H1 (cell line): ENCODE data around the gene CD300LG. TPM values are rescaled to one million over a fixed set of nuclear protein-coding genes. Genes with fewer than 3 reads are reported as not detected.

ENCODE experiments used
- CTCF ChIA-PET: fragments of 300-600 bp; sonication (Branson Sonifier 250); formaldehyde crosslinking; loops from one replicate; lab custom pipeline; 2021; ENCODE audit not compliant: partially characterized antibody; lab: Charles Lee
- POLR2A ChIA-PET: fragments of 300-600 bp; sonication (Branson Sonifier 250); formaldehyde crosslinking; loops from one replicate; lab custom pipeline; 2021; ENCODE audit warnings: inconsistent platforms; ENCODE audit not compliant: partially characterized antibody; lab: Charles Lee
- DNase-seq, 2 experiments: peaks; one replicate each; pipeline versions ENCODE4 v3.0.0 to v3.0.0-alpha.2; 2010 to 2022; ENCODE audit warnings: low spot score in 2 of 2, low read depth in 1 of 2, mixed read lengths in 1 of 2
- FAIRE-seq: peaks from 2 replicates; lab custom pipeline; 2011; peaks lifted over from hg19 to GRCh38; lab: Jason Lieb, UNC
- H2AFZ ChIP-seq: 2 replicates; pipeline ENCODE4 v1.8.1; 2012; ENCODE audit warnings: low read length, inconsistent platforms
- H2AK5ac ChIP-seq: 2 replicates; pipeline ENCODE4 v1.6.1; 2013; ENCODE audit warnings: low read depth, low read length
- H2BK120ac ChIP-seq: replicated peaks from 2 replicates; pipeline ENCODE3; 2013; ENCODE audit warnings: low read depth, low read length, inconsistent platforms
- H2BK12ac ChIP-seq: 2 replicates; pipeline ENCODE4 v1.6.1; 2013; ENCODE audit warnings: low read depth, low read length
- H2BK15ac ChIP-seq: 2 replicates; pipeline ENCODE4 v1.6.1; 2013; ENCODE audit warnings: low read length
- H2BK20ac ChIP-seq: 2 replicates; pipeline ENCODE4 v1.6.1; 2013; ENCODE audit warnings: low read length
- H2BK5ac ChIP-seq: 2 replicates; pipeline ENCODE4 v1.6.1; 2013; ENCODE audit warnings: low read depth, low read length
- H3K14ac ChIP-seq: 2 replicates; pipeline ENCODE4 v1.6.1; 2013; ENCODE audit warnings: inconsistent platforms; ENCODE audit not compliant: insufficient read length
- H3K18ac ChIP-seq: 2 replicates; pipeline ENCODE4 v1.6.1; 2013; ENCODE audit warnings: low read length; ENCODE audit errors: extremely low read depth
- H3K23ac ChIP-seq: 2 replicates; pipeline ENCODE4 v1.6.1; 2013; ENCODE audit warnings: inconsistent platforms; ENCODE audit not compliant: insufficient read length
- H3K23me2 ChIP-seq: 2 replicates; pipeline ENCODE4 v1.6.1; 2013; ENCODE audit warnings: low read depth, low read length
- H3K27ac ChIP-seq: 2 replicates; pipeline ENCODE4 v1.6.1; 2011; ENCODE audit warnings: low read depth, low read length, inconsistent platforms
- H3K27me3 ChIP-seq, 4 experiments: replicated peaks in 1 of 4; 1 replicate in 1 of 4; 2 replicates in 3 of 4; pipeline versions ENCODE4 v1.6.1 to v1.8.1; 2011 to 2013; ENCODE audit warnings: low read length in 3 of 4, mild to moderate bottlenecking in 3 of 4, inconsistent platforms in 2 of 4, mixed read lengths in 2 of 4, moderate library complexity in 1 of 4; ENCODE audit not compliant: control insufficient read depth in 3 of 4, insufficient read depth in 3 of 4; ENCODE audit errors: extremely low read depth in 1 of 4
- H3K36me3 ChIP-seq, 4 experiments: 2 replicates each; pipeline versions ENCODE4 v1.6.1 to v1.8.1; 2011 to 2013; ENCODE audit warnings: mild to moderate bottlenecking in 4 of 4, low read length in 3 of 4, moderate library complexity in 2 of 4, control low read depth in 1 of 4, inconsistent platforms in 1 of 4; ENCODE audit not compliant: insufficient read depth in 4 of 4, control insufficient read depth in 2 of 4
- H3K4ac ChIP-seq: replicated peaks from 2 replicates; pipeline ENCODE3; 2013; ENCODE audit warnings: low read length, low read depth, mixed read lengths, inconsistent platforms; ENCODE audit not compliant: insufficient read length
- H3K4me1 ChIP-seq, 4 experiments: replicated peaks in 1 of 4; 1 replicate in 1 of 4; 2 replicates in 3 of 4; pipeline versions ENCODE4 v1.6.1 to v1.8.1; 2011 to 2013; ENCODE audit warnings: low read length in 3 of 4, inconsistent platforms in 2 of 4, mixed read lengths in 1 of 4; ENCODE audit not compliant: insufficient read depth in 4 of 4, control insufficient read depth in 3 of 4
- H3K4me2 ChIP-seq, 2 experiments: 2 replicates each; pipeline versions ENCODE4 v1.6.1 to v1.8.1; 2011 to 2013; ENCODE audit warnings: low read depth in 2 of 2, low read length in 2 of 2, control low read depth in 1 of 2, inconsistent platforms in 1 of 2, mild to moderate bottlenecking in 1 of 2; ENCODE audit not compliant: insufficient read depth in 1 of 2
- H3K4me3 ChIP-seq, 4 experiments: fragments of 200-600, 300-600 bp in 1 of 4; sonication (generic), shearing (Covaris generic), sonication (Bioruptor Twin) in 1 of 4; 2 replicates each; pipeline versions ENCODE4 v1.5.1 to v1.8.1; 2011 to 2016; ENCODE audit warnings: low read length in 4 of 4, low read depth in 3 of 4, control low read depth in 2 of 4, inconsistent platforms in 2 of 4, mild to moderate bottlenecking in 2 of 4, mixed read lengths in 1 of 4, moderate library complexity in 1 of 4; ENCODE audit not compliant: insufficient read depth in 2 of 4; ENCODE audit errors: extremely low read depth in 1 of 4
- H3K56ac ChIP-seq: replicated peaks from 2 replicates; pipeline ENCODE3; 2013; ENCODE audit warnings: low read depth, mild to moderate bottlenecking, mixed read lengths, low read length, inconsistent platforms; ENCODE audit not compliant: insufficient read length
- H3K79me1 ChIP-seq: 2 replicates; pipeline ENCODE4 v1.6.1; 2013; ENCODE audit warnings: low read depth, low read length, control low read depth
- H3K79me2 ChIP-seq, 2 experiments: 2 replicates each; pipeline versions ENCODE4 v1.6.1 to v1.8.1; 2012 to 2013; ENCODE audit warnings: low read length in 2 of 2, mild to moderate bottlenecking in 2 of 2, inconsistent platforms in 1 of 2; ENCODE audit not compliant: insufficient read depth in 2 of 2, control insufficient read depth in 1 of 2
- H3K9ac ChIP-seq, 4 experiments: replicated peaks in 1 of 4; 1 replicate in 1 of 4; 2 replicates in 3 of 4; pipeline versions ENCODE4 v1.6.1 to v1.8.1; 2011 to 2013; ENCODE audit warnings: low read depth in 3 of 4, low read length in 3 of 4, control low read depth in 2 of 4, mild to moderate bottlenecking in 2 of 4, moderate library complexity in 2 of 4, inconsistent platforms in 1 of 4; ENCODE audit errors: extremely low read depth in 1 of 4
- H3K9me3 ChIP-seq, 2 experiments: 2 replicates each; pipeline versions ENCODE4 v1.6.1 to v1.8.1; 2012 to 2013; ENCODE audit warnings: mild to moderate bottlenecking in 2 of 2, moderate library complexity in 2 of 2, control low read depth in 1 of 2, inconsistent platforms in 1 of 2, low read depth in 1 of 2, low read length in 1 of 2, mixed read lengths in 1 of 2; ENCODE audit not compliant: insufficient read depth in 2 of 2
- H4K20me1 ChIP-seq, 2 experiments: replicated peaks in 1 of 2; 2 replicates each; pipeline versions ENCODE3 to v1.8.1; 2011 to 2013; ENCODE audit warnings: inconsistent platforms in 2 of 2, low read length in 2 of 2, mild to moderate bottlenecking in 1 of 2; ENCODE audit not compliant: insufficient read depth in 2 of 2, control insufficient read depth in 1 of 2
- H4K5ac ChIP-seq: 2 replicates; pipeline ENCODE4 v1.6.1; 2013; ENCODE audit warnings: low read length, low read depth, mixed read lengths, inconsistent platforms; ENCODE audit not compliant: insufficient read length
- H4K8ac ChIP-seq: 2 replicates; pipeline ENCODE4 v1.8.0; 2013; ENCODE audit warnings: mild to moderate bottlenecking, moderate library complexity, low read length, inconsistent platforms; ENCODE audit not compliant: insufficient read depth; ENCODE audit errors: extremely low read depth
- H4K91ac ChIP-seq: replicated peaks from 2 replicates; pipeline ENCODE3; 2013; ENCODE audit warnings: low read length, mixed read lengths, inconsistent platforms; ENCODE audit not compliant: insufficient read length
- BACH1 ChIP-seq: IDR thresholded peaks from 2 replicates; pipeline ENCODE4 v1.6.1; 2012; ENCODE audit warnings: low read length, improper control_type of control experiment
- CEBPB ChIP-seq: IDR thresholded peaks from 2 replicates; pipeline ENCODE4 v1.6.1; 2012; ENCODE audit warnings: low read depth, low read length
- EGR1 ChIP-seq: IDR thresholded peaks from 2 replicates; pipeline ENCODE4 v1.6.1; 2011; ENCODE audit warnings: low read depth, low read length, borderline replicate concordance
- HDAC2 ChIP-seq, 2 experiments: fragments of 300-600 bp in 1 of 2; sonication (generic) in 1 of 2; IDR thresholded peaks; 2 replicates each; pipeline ENCODE4 v1.6.1; 2011 to 2012; ENCODE audit warnings: low read depth in 2 of 2, low read length in 2 of 2, mild to moderate bottlenecking in 2 of 2, moderate library complexity in 2 of 2, borderline replicate concordance in 1 of 2, inconsistent platforms in 1 of 2
- JUN ChIP-seq: IDR thresholded peaks from 2 replicates; pipeline ENCODE4 v1.6.1; 2011; ENCODE audit warnings: low read depth, mild to moderate bottlenecking, improper control_type of control experiment, low read length
- KDM5A ChIP-seq: fragments of 200-600 bp; IDR thresholded peaks from 2 replicates; pipeline ENCODE4 v1.7.1; 2012; ENCODE audit warnings: mild to moderate bottlenecking, low read length, inconsistent platforms, mixed read lengths
- MAFK ChIP-seq: IDR thresholded peaks from 2 replicates; pipeline ENCODE4 v1.6.1; 2012; ENCODE audit warnings: low read depth, mild to moderate bottlenecking, improper control_type of control experiment, low read length
- POLR2AphosphoS5 ChIP-seq: IDR thresholded peaks from 2 replicates; pipeline ENCODE4 v1.6.1; 2011; ENCODE audit warnings: low read depth, low read length
- RFX5 ChIP-seq: IDR thresholded peaks from 2 replicates; pipeline ENCODE4 v1.6.1; 2011; ENCODE audit warnings: low read depth, low read length, improper control_type of control experiment, borderline replicate concordance
- SIN3A ChIP-seq, 2 experiments: IDR thresholded peaks in 1 of 2; conservative IDR thresholded peaks in 1 of 2; 2 replicates each; pipeline ENCODE4 v1.6.1; 2011 to 2012; ENCODE audit warnings: low read length in 2 of 2, improper control_type of control experiment in 1 of 2, low read depth in 1 of 2, mild to moderate bottlenecking in 1 of 2
- SIX5 ChIP-seq: IDR thresholded peaks from 2 replicates; pipeline ENCODE4 v1.6.1; 2011; ENCODE audit warnings: mild to moderate bottlenecking, low read depth, low read length
- SUZ12 ChIP-seq: fragments of 200-600 bp; sonication (generic); IDR thresholded peaks from 2 replicates; pipeline ENCODE4 v1.6.1; 2012; ENCODE audit warnings: mild to moderate bottlenecking, inconsistent platforms, low read length, moderate library complexity, mixed read lengths
- TEAD4 ChIP-seq: IDR thresholded peaks from 2 replicates; pipeline ENCODE4 v1.6.1; 2012; ENCODE audit warnings: low read depth, low read length, inconsistent platforms, mixed read lengths
- WGBS, 2 experiments: shearing (Covaris generic) in 1 of 2; methylation state at CpG; one replicate each; pipeline versions ENCODE4 v1.1.6 to v1.1.7; 2013 to 2015; ENCODE audit warnings: low lambda C conversion rate in 2 of 2, mixed read lengths in 2 of 2, inconsistent platforms in 1 of 2, low coverage in 1 of 2, missing lambda C conversion rate in 1 of 2; ENCODE audit not compliant: insufficient replicate concordance in 2 of 2, insufficient coverage in 1 of 2, insufficient read length in 1 of 2; ENCODE audit errors: extremely low coverage in 1 of 2, missing lambda C conversion rate in 1 of 2; 5-methylcytosine and 5-hydroxymethylcytosine counted together
- polyA plus RNA-seq, 7 experiments: library from polyadenylated mRNA; depleted of rRNA in 3 of 7; stranded (reverse) in 5 of 7; unstranded in 2 of 7; fragments of >200 nt in 5 of 7; fragments of 200-250 nt in 2 of 7; gene quantifications; 1 replicate in 5 of 7; 2 replicates in 1 of 7; 4 replicates in 1 of 7; pipeline versions ENCODE4 v1.2.1 to v1.2.3, GENCODE V29; 2011 to 2013; ENCODE audit warnings: missing spikeins in 2 of 7, mixed read lengths in 2 of 7
- total RNA-seq: library from RNA; stranded (reverse); fragmentation: NEBNext Ultra II Directional; extraction: Animal tissue kit (Norgen Biotek cat#: 25700); gene quantifications from 2 replicates; pipeline ENCODE4 v1.2.1, GENCODE V29; 2021
- TF ChIP-seq, protein P1 (sequence below): IDR thresholded peaks from 2 replicates; pipeline ENCODE4 v1.6.1; 2011; ENCODE audit warnings: low read depth, mild to moderate bottlenecking, low read length; ENCODE audit not compliant: insufficient read depth

CD300LG gene
- total and polyA plus RNA-seq, 2 of the 8 experiments (the other 6 are each of a cell fraction or from before 2014, with no cell fraction given): 0.06 TPM; not detected in 1

DNA sequence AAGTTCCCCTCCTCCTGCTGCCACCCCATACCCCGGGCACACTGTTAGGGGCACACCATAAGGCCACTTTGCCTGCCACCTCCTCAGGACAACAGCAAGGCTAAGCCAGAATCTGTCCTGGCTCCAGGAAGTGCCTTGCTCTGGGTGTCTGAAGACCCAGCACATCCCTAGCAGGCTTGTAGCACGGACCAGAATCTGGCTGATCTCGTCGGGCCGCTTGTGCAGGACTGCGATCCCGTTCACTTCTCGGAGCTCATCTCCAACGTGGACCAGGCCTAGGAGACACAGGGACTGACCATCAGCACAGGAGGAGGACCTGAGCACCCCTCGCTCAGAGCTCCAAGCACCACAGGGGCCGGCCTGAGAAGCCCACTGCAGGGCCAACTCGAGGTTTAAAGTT, 21.4 kb upstream of the CD300LG start:
- 91% methylated on average over 12 of the region's 12 CpGs; no CpG with 5 or more reads in 1 of the 2 experiments for WGBS, 2 experiments
- TF ChIP-seq RFX5 (no peak), KDM5A (no peak), POLR2AphosphoS5 (no peak), SIX5 (no peak), HDAC2 (IDR thresholded peaks at IDR 0.05; ENCODE audit: borderline replicate concordance in 1 of 2, low read depth in 2 of 2, low read length in 2 of 2) (no peak), SUZ12 (no peak), JUN (no peak), CEBPB (no peak), SIN3A (conservative IDR thresholded peaks at IDR 0.05 in 1 of 2, IDR thresholded peaks at IDR 0.05 in 1 of 2; ENCODE audit: low read depth in 1 of 2, low read length in 2 of 2) (no peak), MAFK (no peak), EGR1 (no peak), BACH1 (no peak), TEAD4 (no peak)
- TF ChIP-seq, protein P1, sequence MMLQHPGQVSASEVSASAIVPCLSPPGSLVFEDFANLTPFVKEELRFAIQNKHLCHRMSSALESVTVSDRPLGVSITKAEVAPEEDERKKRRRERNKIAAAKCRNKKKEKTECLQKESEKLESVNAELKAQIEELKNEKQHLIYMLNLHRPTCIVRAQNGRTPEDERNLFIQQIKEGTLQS: no peak

More for the DNA sequence above, 21.4 kb upstream of the CD300LG start:
- Histone ChIP-seq H4K8ac (no peak overlapping the region), H3K9me3 (no peaks in the 10 kb centered on the region), H3K9ac (no peak overlapping the region), H4K91ac (no peak overlapping the region), H3K14ac (no peak overlapping the region), H3K18ac (no peak overlapping the region), H3K27ac (no peak overlapping the region; the same call in 1 of the 2 replicates), H2BK15ac (no peak overlapping the region), H4K20me1 (no peaks in the 10 kb centered on the region), H3K23ac (no peak overlapping the region), H3K4me1 (no peaks in the 10 kb centered on the region; a peak in 1 of 7 replicates), H3K36me3 (peaks cover 0 to 8% (median 0%) of the 10 kb centered on the region in 4 experiments; a peak in 3 of 8 replicates), H3K79me2 (no peaks in the 10 kb centered on the region), H2BK5ac (no peak overlapping the region), H3K4me2 (no peak overlapping the region), H4K5ac (no peak overlapping the region), H3K4me3 (no peak overlapping the region), H2BK12ac (no peak overlapping the region), H3K79me1 (no peaks in the 10 kb centered on the region), H3K27me3 (no peaks in the 10 kb centered on the region), H3K4ac (no peak overlapping the region), H2BK20ac (no peak overlapping the region), H2AFZ (no peak overlapping the region), H3K56ac (no peak overlapping the region), H2BK120ac (no peak overlapping the region), H3K23me2 (no peaks in the 10 kb centered on the region), H2AK5ac (no peak overlapping the region)
- ChIA-PET POLR2A (interaction anchor here (1.5 kb wide), 1 partner anchor 10 kb away, joined by 4 read pairs; no protein-coding TSS in a partner anchor), CTCF (interaction anchor here (0.9 to 3.3 kb wide), 5 partner anchors 9 to 134 kb away, joined by 3 to 16 read pairs (median 5); no protein-coding TSS in a partner anchor)
- DNase-seq (no peak), FAIRE-seq (no peak)
